ENCODE results near the gene P2RX7. TPM values are rescaled to one million over a fixed set of nuclear protein-coding genes. Genes with fewer than 3 reads are reported as not detected.

P2RX7 gene
- polyA plus RNA-seq, 1 of the 3 experiments (the other 2 are of a cell fraction): 0.43 TPM

DNA sequence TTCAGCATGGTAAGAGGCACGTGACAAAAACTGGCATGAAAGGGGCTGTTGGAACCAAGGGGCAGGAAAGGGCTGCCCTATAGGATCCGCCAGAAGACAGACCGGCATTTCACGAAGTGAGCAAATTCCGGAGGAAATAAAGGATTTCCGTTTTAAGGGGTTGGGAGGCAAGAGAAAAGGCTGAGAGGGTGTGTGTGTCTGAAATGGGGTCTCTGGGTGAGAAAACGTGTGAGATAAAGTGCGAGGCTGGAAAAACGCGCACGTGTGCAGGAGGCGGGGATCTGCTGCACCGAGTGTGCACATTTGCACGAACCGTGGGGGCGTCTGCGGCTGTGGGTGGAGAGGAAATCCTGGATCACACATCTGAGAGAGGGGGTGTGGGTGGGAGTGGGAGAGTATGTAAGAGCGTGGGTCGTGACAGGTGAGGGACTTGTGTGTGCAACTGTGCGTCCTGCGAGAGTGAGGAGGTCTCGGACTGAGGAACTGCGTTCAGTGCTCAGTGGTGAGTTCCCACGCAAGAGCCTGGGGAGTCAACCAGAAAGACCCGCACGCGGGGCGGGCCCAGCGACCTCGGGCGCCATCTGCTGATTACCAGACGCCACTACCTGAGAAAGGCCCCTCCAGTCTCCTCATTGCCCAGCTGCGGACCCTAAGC, 37.0 kb upstream of the P2RX7 start (continued):
- TF ChIP-seq, protein P1, sequence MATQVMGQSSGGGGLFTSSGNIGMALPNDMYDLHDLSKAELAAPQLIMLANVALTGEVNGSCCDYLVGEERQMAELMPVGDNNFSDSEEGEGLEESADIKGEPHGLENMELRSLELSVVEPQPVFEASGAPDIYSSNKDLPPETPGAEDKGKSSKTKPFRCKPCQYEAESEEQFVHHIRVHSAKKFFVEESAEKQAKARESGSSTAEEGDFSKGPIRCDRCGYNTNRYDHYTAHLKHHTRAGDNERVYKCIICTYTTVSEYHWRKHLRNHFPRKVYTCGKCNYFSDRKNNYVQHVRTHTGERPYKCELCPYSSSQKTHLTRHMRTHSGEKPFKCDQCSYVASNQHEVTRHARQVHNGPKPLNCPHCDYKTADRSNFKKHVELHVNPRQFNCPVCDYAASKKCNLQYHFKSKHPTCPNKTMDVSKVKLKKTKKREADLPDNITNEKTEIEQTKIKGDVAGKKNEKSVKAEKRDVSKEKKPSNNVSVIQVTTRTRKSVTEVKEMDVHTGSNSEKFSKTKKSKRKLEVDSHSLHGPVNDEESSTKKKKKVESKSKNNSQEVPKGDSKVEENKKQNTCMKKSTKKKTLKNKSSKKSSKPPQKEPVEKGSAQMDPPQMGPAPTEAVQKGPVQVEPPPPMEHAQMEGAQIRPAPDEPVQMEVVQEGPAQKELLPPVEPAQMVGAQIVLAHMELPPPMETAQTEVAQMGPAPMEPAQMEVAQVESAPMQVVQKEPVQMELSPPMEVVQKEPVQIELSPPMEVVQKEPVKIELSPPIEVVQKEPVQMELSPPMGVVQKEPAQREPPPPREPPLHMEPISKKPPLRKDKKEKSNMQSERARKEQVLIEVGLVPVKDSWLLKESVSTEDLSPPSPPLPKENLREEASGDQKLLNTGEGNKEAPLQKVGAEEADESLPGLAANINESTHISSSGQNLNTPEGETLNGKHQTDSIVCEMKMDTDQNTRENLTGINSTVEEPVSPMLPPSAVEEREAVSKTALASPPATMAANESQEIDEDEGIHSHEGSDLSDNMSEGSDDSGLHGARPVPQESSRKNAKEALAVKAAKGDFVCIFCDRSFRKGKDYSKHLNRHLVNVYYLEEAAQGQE (IDR thresholded peaks at IDR 0.05; ENCODE audit: low read depth, low read length): no peak
- no peak for TF ChIP-seq CHD2 (IDR thresholded peaks at IDR 0.05; ENCODE audit: low read length, partially characterized antibody)
- TF ChIP-seq TAF1 (IDR thresholded peaks at IDR 0.05; ENCODE audit: borderline replicate concordance, low read depth, low read length): no peak
- TF ChIP-seq SIN3A (IDR thresholded peaks at IDR 0.05; ENCODE audit: borderline replicate concordance, low read depth, low read length): no peak
- TF ChIP-seq YY1 (IDR thresholded peaks at IDR 0.05; ENCODE audit: low read depth): no peak
- no peak for TF ChIP-seq IRF3 (IDR thresholded peaks at IDR 0.05; ENCODE audit: low read depth, low read length)
- TF ChIP-seq, protein P2, sequence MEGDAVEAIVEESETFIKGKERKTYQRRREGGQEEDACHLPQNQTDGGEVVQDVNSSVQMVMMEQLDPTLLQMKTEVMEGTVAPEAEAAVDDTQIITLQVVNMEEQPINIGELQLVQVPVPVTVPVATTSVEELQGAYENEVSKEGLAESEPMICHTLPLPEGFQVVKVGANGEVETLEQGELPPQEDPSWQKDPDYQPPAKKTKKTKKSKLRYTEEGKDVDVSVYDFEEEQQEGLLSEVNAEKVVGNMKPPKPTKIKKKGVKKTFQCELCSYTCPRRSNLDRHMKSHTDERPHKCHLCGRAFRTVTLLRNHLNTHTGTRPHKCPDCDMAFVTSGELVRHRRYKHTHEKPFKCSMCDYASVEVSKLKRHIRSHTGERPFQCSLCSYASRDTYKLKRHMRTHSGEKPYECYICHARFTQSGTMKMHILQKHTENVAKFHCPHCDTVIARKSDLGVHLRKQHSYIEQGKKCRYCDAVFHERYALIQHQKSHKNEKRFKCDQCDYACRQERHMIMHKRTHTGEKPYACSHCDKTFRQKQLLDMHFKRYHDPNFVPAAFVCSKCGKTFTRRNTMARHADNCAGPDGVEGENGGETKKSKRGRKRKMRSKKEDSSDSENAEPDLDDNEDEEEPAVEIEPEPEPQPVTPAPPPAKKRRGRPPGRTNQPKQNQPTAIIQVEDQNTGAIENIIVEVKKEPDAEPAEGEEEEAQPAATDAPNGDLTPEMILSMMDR (IDR thresholded peaks at IDR 0.05): peak; percentile 71
- no peak for TF ChIP-seq MEF2A (IDR thresholded peaks at IDR 0.05; ENCODE audit: borderline replicate concordance, low read depth)

- H3K27ac ChIP-seq (ENCODE audit: low read depth in 2 of 2, low read length in 1 of 2): no peak overlapping the region
- H3K27me3 ChIP-seq (ENCODE audit: insufficient read depth): peaks cover 7% of the 10 kb centered on the region; the same call in 1 of the 2 replicates
- H3K4me3 ChIP-seq (ENCODE audit: low read depth in 2 of 2, low read length in 1 of 2): peak overlapping the region; percentile 43 to 67; a peak in 2 of 4 replicates
- peak overlapping the region; percentile 90 for H3K4me2 ChIP-seq
- no peak for TF ChIP-seq PBX3 (IDR thresholded peaks at IDR 0.05)
- no peak for TF ChIP-seq EZH2phosphoT487 (IDR thresholded peaks at IDR 0.05; ENCODE audit: borderline replicate concordance, low read depth)
- no peak for TF ChIP-seq GABPA (IDR thresholded peaks at IDR 0.05; ENCODE audit: low read depth)
- TF ChIP-seq SMC3 (IDR thresholded peaks at IDR 0.05; ENCODE audit: low read depth, low read length): no peak
- TF ChIP-seq USF2 (IDR thresholded peaks at IDR 0.05; ENCODE audit: borderline replicate concordance, low read depth, low read length): no peak
- no peaks in the 10 kb centered on the region for H3K79me2 ChIP-seq (ENCODE audit: insufficient read depth)
- no peaks in the 10 kb centered on the region for H3K9me2 ChIP-seq
- CTCF ChIA-PET: interaction anchor here (0.6 to 7.4 kb wide), 30 partner anchors 9 to 1128 kb away, joined by 3 to 59 read pairs (median 3); partner anchors contain the start of gene P2RX7
- POLR2A ChIA-PET: no interaction called here
- DNase-seq: no peak
- no peak overlapping the region for H3K9ac ChIP-seq
- H3K36me3 ChIP-seq (replicated peaks in 1 of 2; ENCODE audit: control insufficient read depth in 1 of 2, insufficient read depth in 2 of 2, low read length in 1 of 2): no peaks in the 10 kb centered on the region
- H2AFZ ChIP-seq (ENCODE audit: low read depth): peak overlapping the region; percentile 93; the same call in 1 of the 2 replicates
- peaks cover 0 to 5% of the 10 kb centered on the region in 2 experiments; a peak in 1 of 4 replicates for H3K4me1 ChIP-seq (ENCODE audit: control insufficient read depth in 1 of 2, insufficient read depth in 2 of 2, low read depth in 1 of 2, low read length in 1 of 2)
- no peaks in the 10 kb centered on the region for H3K9me3 ChIP-seq
- WGBS (ENCODE audit: low lambda C conversion rate): 41% methylated on average over 9 of the region's 11 CpGs
- H3F3A ChIP-seq (replicated peaks; ENCODE audit: insufficient read depth): no peaks in the 10 kb centered on the region
- H4K20me1 ChIP-seq (ENCODE audit: insufficient read depth): no peaks in the 10 kb centered on the region
Observed at GRCh38 chr12:121096199-121096798, 36.4 kb upstream of the P2RX7 start.
